Endothelial cell of umbilical vein (primary cell): Measurements from ENCODE around the gene ATXN10. TPM values are rescaled to one million over a fixed set of nuclear protein-coding genes. Genes with fewer than 3 reads are reported as not detected.

Source experiments
- BruUV-seq: library from RNA; stranded (reverse); fragments of 400-500 nt; replicated peaks from 2 replicates; lab custom pipeline; 2021; lab: Mats Ljungman, UMichigan
- CTCF ChIA-PET: fragments of 300-600, 350-600 bp; sonication (Branson Sonifier 250); formaldehyde crosslinking; loops from one replicate; lab custom pipeline; 2021; ENCODE audit warnings: antibody characterized with exemption, inconsistent platforms; lab: Charles Lee
- POLR2A ChIA-PET: fragments of 300-600, 350-600 bp; sonication (Branson Sonifier 250); formaldehyde crosslinking; loops from one replicate; lab custom pipeline; 2021; ENCODE audit warnings: antibody characterized with exemption, inconsistent platforms; lab: Charles Lee
- DNase-seq: peaks from one replicate; pipeline ENCODE4 v3.0.0-alpha.2; 2011; ENCODE audit warnings: low read depth, low spot score
- FAIRE-seq: peaks from 2 replicates; lab custom pipeline; 2011; peaks lifted over from hg19 to GRCh38; lab: Jason Lieb, UNC
- H2AFZ ChIP-seq: 2 replicates; pipeline ENCODE4 v1.6.0; 2012; ENCODE audit warnings: low read depth, low read length, control low read depth, inconsistent platforms
- H3K27ac ChIP-seq: 2 replicates; pipeline ENCODE4 v1.5.1; 2011; ENCODE audit warnings: low read depth, mild to moderate bottlenecking, control low read depth, low read length, moderate library complexity; ENCODE audit not compliant: insufficient read depth
- H3K27me3 ChIP-seq, 2 experiments: 2 replicates each; pipeline versions ENCODE4 v1.6.0 to v1.6.1; 2011; ENCODE audit warnings: low read length in 2 of 2, mixed read lengths in 1 of 2; ENCODE audit not compliant: control insufficient read depth in 2 of 2, insufficient read depth in 2 of 2
- H3K36me3 ChIP-seq, 2 experiments: 2 replicates in 1 of 2; 3 replicates in 1 of 2; pipeline ENCODE4 v1.5.1; 2011; ENCODE audit warnings: low read length in 2 of 2, mild to moderate bottlenecking in 1 of 2, moderate library complexity in 1 of 2; ENCODE audit not compliant: control insufficient read depth in 2 of 2, insufficient read depth in 2 of 2; ENCODE audit errors: extremely low read depth in 1 of 2
- H3K4me1 ChIP-seq: 3 replicates; pipeline ENCODE4 v1.5.1; 2011; ENCODE audit warnings: mild to moderate bottlenecking, low read length; ENCODE audit not compliant: control insufficient read depth, insufficient read depth; ENCODE audit errors: extremely low read depth
- H3K4me2 ChIP-seq: 2 replicates; pipeline ENCODE4 v1.6.1; 2011; ENCODE audit warnings: low read length, control low read depth, mixed read lengths; ENCODE audit not compliant: insufficient read depth
- H3K4me3 ChIP-seq, 3 experiments: fragments of 200-600 bp in 1 of 3; sonication (generic), shearing (Covaris generic) in 1 of 3; replicated peaks in 1 of 3; 2 replicates each; pipeline ENCODE4 v1.5.1; 2011 to 2016; ENCODE audit warnings: control low read depth in 3 of 3, low read length in 3 of 3, mild to moderate bottlenecking in 2 of 3, inconsistent platforms in 1 of 3, low read depth in 1 of 3, moderate library complexity in 1 of 3; ENCODE audit not compliant: insufficient read depth in 1 of 3
- H3K79me2 ChIP-seq: 2 replicates; pipeline ENCODE4 v1.6.0; 2012; ENCODE audit warnings: low read length, inconsistent platforms; ENCODE audit not compliant: control insufficient read depth, insufficient read depth
- H3K9ac ChIP-seq: replicated peaks from 2 replicates; pipeline ENCODE3; 2011; ENCODE audit warnings: low read length, control low read depth; ENCODE audit not compliant: insufficient read depth; ENCODE audit errors: extremely low read depth
- H3K9me1 ChIP-seq: replicated peaks from 3 replicates; pipeline ENCODE4 v1.6.0; 2011; ENCODE audit warnings: mild to moderate bottlenecking, low read length; ENCODE audit not compliant: control insufficient read depth, insufficient read depth; ENCODE audit errors: extremely low read depth
- H3K9me3 ChIP-seq: replicated peaks from 2 replicates; pipeline ENCODE4 v1.5.1; 2012; ENCODE audit warnings: low read length, inconsistent platforms; ENCODE audit not compliant: control insufficient read depth, insufficient read depth
- H4K20me1 ChIP-seq: replicated peaks from 2 replicates; pipeline ENCODE3; 2011; ENCODE audit warnings: mild to moderate bottlenecking, low read length; ENCODE audit not compliant: control insufficient read depth, insufficient read depth; ENCODE audit errors: extremely low read depth
- EZH2 ChIP-seq: IDR thresholded peaks from 2 replicates; pipeline ENCODE4 v1.6.1; 2012; ENCODE audit warnings: borderline replicate concordance, low read depth, mild to moderate bottlenecking, moderate library complexity, low read length, inconsistent platforms; ENCODE audit not compliant: severe bottlenecking
- FOS ChIP-seq: IDR thresholded peaks from 2 replicates; pipeline ENCODE4 v1.6.1; 2011; ENCODE audit warnings: mild to moderate bottlenecking, low read length, moderate library complexity, borderline replicate concordance; ENCODE audit not compliant: insufficient read depth
- GATA2 ChIP-seq: IDR thresholded peaks from 2 replicates; pipeline ENCODE4 v1.7.0; 2011; ENCODE audit warnings: low read depth, mild to moderate bottlenecking, moderate library complexity, mixed read lengths, low read length; ENCODE audit not compliant: insufficient read length, insufficient read depth
- JUN ChIP-seq: IDR thresholded peaks from 2 replicates; pipeline ENCODE4 v1.6.1; 2011; ENCODE audit warnings: borderline replicate concordance, low read depth; ENCODE audit not compliant: insufficient read length, insufficient read depth
- MYC ChIP-seq: IDR thresholded peaks from one replicate; pipeline ENCODE4 v1.6.1; 2011; ENCODE audit warnings: mild to moderate bottlenecking, low read depth, low read length
- POLR2A ChIP-seq: IDR thresholded peaks from 2 replicates; pipeline ENCODE4 v1.6.1; 2012; ENCODE audit warnings: low read depth, mild to moderate bottlenecking, control low read depth, low read length
- POLR2AphosphoS5 ChIP-seq: IDR thresholded peaks from 2 replicates; pipeline ENCODE4 v1.6.1; 2012; ENCODE audit warnings: low read depth, mild to moderate bottlenecking, control low read depth, low read length, moderate library complexity; ENCODE audit not compliant: insufficient read depth
- dilution Hi-C: fragments of 300-500 bp; cut with MboI; formaldehyde crosslinking; loops from one replicate; pipeline ENCODE4 v1.15.0; 2019; ENCODE audit warnings: low sequenced_read_pairs; ENCODE audit not compliant: extremely low pct_ligation_motif_present
- intact Hi-C: fragments of 100-400 bp; cut with micrococcal nuclease; formaldehyde crosslinking; loops from one replicate; pipeline ENCODE4 v1.10.0; 2022
- polyA plus RNA-seq, 4 experiments: library from polyadenylated mRNA; depleted of rRNA in 3 of 4; stranded (reverse) in 3 of 4; unstranded in 1 of 4; fragments of >200 nt; gene quantifications; 2 replicates each; pipeline versions ENCODE4 v1.2.1 to v1.2.3, GENCODE V29; 2011 to 2012; ENCODE audit warnings: missing spikeins in 1 of 4
- total RNA-seq: library from RNA; stranded (reverse); gene quantifications from 2 replicates; pipeline ENCODE4 v1.2.3, GENCODE V29; 2021
- TF ChIP-seq, protein P1 (sequence below), 2 donors: IDR thresholded peaks; 1 replicate in 1 of 2; 2 replicates in 1 of 2; pipeline ENCODE4 v1.5.1; 2011; ENCODE audit warnings: low read length in 2 of 2, mild to moderate bottlenecking in 2 of 2, moderate library complexity in 2 of 2, control low read depth in 1 of 2, inconsistent platforms in 1 of 2, low read depth in 1 of 2; ENCODE audit not compliant: insufficient read depth in 1 of 2; ENCODE audit errors: extremely low read depth in 1 of 2
- TF ChIP-seq, protein P2 (sequence below): IDR thresholded peaks from 2 replicates; pipeline ENCODE4 v1.6.1; 2011; ENCODE audit not compliant: insufficient read depth, insufficient read length

The ATXN10 gene
- total and polyA plus RNA-seq, 2 donors (not counting 3 experiments of a cell fraction or from before 2014, with no cell fraction given), result 73.2 to 91.9 TPM

- peaks cover 61% of the 10 kb centered on the region for H4K20me1 ChIP-seq
- TF ChIP-seq MYC, result no peak
- TF ChIP-seq, protein P1, sequence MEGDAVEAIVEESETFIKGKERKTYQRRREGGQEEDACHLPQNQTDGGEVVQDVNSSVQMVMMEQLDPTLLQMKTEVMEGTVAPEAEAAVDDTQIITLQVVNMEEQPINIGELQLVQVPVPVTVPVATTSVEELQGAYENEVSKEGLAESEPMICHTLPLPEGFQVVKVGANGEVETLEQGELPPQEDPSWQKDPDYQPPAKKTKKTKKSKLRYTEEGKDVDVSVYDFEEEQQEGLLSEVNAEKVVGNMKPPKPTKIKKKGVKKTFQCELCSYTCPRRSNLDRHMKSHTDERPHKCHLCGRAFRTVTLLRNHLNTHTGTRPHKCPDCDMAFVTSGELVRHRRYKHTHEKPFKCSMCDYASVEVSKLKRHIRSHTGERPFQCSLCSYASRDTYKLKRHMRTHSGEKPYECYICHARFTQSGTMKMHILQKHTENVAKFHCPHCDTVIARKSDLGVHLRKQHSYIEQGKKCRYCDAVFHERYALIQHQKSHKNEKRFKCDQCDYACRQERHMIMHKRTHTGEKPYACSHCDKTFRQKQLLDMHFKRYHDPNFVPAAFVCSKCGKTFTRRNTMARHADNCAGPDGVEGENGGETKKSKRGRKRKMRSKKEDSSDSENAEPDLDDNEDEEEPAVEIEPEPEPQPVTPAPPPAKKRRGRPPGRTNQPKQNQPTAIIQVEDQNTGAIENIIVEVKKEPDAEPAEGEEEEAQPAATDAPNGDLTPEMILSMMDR (IDR thresholded peaks at IDR 0.05; ENCODE audit: extremely low read depth in 1 of 2, insufficient read depth in 1 of 2, low read depth in 1 of 2, low read length in 2 of 2), result no peak
- TF ChIP-seq EZH2, result no peak
- no peak for TF ChIP-seq JUN
- no peak for TF ChIP-seq FOS
- TF ChIP-seq POLR2A, result no peak
- no peaks in the 10 kb centered on the region for H3K9me3 ChIP-seq
- FAIRE-seq (no peak), DNase-seq (no peak)
- CTCF ChIA-PET, result no interaction called here
- H3K79me2 ChIP-seq, result peaks cover 42% of the 10 kb centered on the region
- H3K9ac ChIP-seq, result no peak overlapping the region
- BruUV-seq, result no TSS peak
- H3K36me3 ChIP-seq, result peaks cover 2 to 5% of the 10 kb centered on the region in 2 experiments
- no peaks in the 10 kb centered on the region for H3K27me3 ChIP-seq
- intact Hi-C loops, result no loop called here
- dilution Hi-C loops, result no loop called here
- H2AFZ ChIP-seq, result no peak overlapping the region
- no peak overlapping the region for H3K4me2 ChIP-seq
- POLR2A ChIA-PET, result no interaction called here
- H3K9me1 ChIP-seq, result peaks cover 3% of the 10 kb centered on the region
- peaks cover 15% of the 10 kb centered on the region for H3K4me1 ChIP-seq
- H3K27ac ChIP-seq, result no peak overlapping the region
- no peak overlapping the region for H3K4me3 ChIP-seq
Measured at GRCh38 chr22:45690008-45690407, 18.4 kb downstream of the ATXN10 start.

- H3K27ac ChIP-seq, result no peak overlapping the region
- BruUV-seq, result no TSS peak
- CTCF ChIA-PET, result interaction anchor here (0.8 to 1.1 kb wide), 5 partner anchors 9 to 60 kb away, joined by 3 to 8 read pairs (median 3); no protein-coding TSS in a partner anchor
Measured at GRCh38 chr22:45692549-45692948, 20.9 kb downstream of the ATXN10 start.

More at GRCh38 chr22:45692549-45692948, 20.9 kb downstream of the ATXN10 start:
- peaks cover 3% of the 10 kb centered on the region for H3K9me1 ChIP-seq
- dilution Hi-C loops, result no loop called here
- H3K79me2 ChIP-seq, result peaks cover 26% of the 10 kb centered on the region
- H3K9me3 ChIP-seq, result no peaks in the 10 kb centered on the region
- intact Hi-C loops, result no loop called here
- H4K20me1 ChIP-seq, result peaks cover 49% of the 10 kb centered on the region
- TF ChIP-seq, protein P1 (IDR thresholded peaks at IDR 0.05; ENCODE audit: extremely low read depth in 1 of 2, insufficient read depth in 1 of 2, low read depth in 1 of 2, low read length in 2 of 2), result no peak
- TF ChIP-seq, protein P2, sequence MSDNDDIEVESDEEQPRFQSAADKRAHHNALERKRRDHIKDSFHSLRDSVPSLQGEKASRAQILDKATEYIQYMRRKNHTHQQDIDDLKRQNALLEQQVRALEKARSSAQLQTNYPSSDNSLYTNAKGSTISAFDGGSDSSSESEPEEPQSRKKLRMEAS, result no peak
- TF ChIP-seq POLR2A, result no peak
- TF ChIP-seq FOS, result peak; percentile 50
- TF ChIP-seq POLR2AphosphoS5, result peak; percentile 70
- no peak for TF ChIP-seq MYC
- TF ChIP-seq JUN, result peak; percentile 50
- TF ChIP-seq EZH2, result no peak
- no peak for TF ChIP-seq GATA2
- DNase-seq, result peak; percentile 79
- POLR2A ChIA-PET, result no interaction called here
- no peak overlapping the region for H3K4me2 ChIP-seq
- peaks cover 2 to 5% of the 10 kb centered on the region in 2 experiments for H3K36me3 ChIP-seq
- no peaks in the 10 kb centered on the region for H3K27me3 ChIP-seq
- peak; percentile 86 for FAIRE-seq
- H2AFZ ChIP-seq, result no peak overlapping the region
- H3K4me3 ChIP-seq, result no peak overlapping the region
- H3K9ac ChIP-seq, result no peak overlapping the region
- peaks cover 15% of the 10 kb centered on the region for H3K4me1 ChIP-seq
